Measurements from ENCODE around the gene RBFOX2.
A peak's percentile ranks its signal among the peaks of the same experiment; 100 is the strongest.

The RBFOX2 gene

DNA sequence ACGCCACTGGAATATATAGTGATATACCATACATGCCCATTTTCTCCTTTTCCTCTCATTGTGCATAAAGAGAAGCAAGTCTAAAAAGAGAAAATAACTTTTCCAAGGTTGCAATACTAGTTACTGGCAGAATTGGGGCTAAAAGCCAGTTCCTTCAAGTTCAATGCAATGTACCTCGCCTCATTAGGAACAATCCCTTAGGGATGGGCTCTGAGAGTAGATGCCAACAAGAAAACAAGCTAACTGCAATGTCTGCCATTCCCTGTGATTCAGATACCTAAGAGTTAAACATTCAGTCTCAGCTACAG is 114.3 kb downstream of the RBFOX2 start:
- H4K5ac ChIP-seq (ENCODE audit: low read length) = no peak overlapping the region
- H3K4me3 ChIP-seq (ENCODE audit: low read length) = no peak overlapping the region
- H3K79me1 ChIP-seq (ENCODE audit: low read length) = peaks cover 23% of the 10 kb centered on the region
- H3K4me1 ChIP-seq (ENCODE audit: control insufficient read depth, low read depth, low read length) = peaks cover 23% of the 10 kb centered on the region
- H2BK5ac ChIP-seq (ENCODE audit: low read length) = no peak overlapping the region
- H3K27ac ChIP-seq (ENCODE audit: low read depth, low read length) = no peak overlapping the region
- H3K4me2 ChIP-seq (ENCODE audit: low read length) = no peak overlapping the region
- no peak overlapping the region for H3K4ac ChIP-seq (ENCODE audit: low read depth, low read length)
- peak overlapping the region; percentile 61 for H2AK5ac ChIP-seq (ENCODE audit: low read length)
- H2BK15ac ChIP-seq (replicated peaks; ENCODE audit: low read depth) = no peak overlapping the region
- H3K27me3 ChIP-seq (ENCODE audit: insufficient read depth, low read length, poor library complexity) = no peaks in the 10 kb centered on the region
- no peak overlapping the region for H3K18ac ChIP-seq (ENCODE audit: low read length)
- no peak overlapping the region for H3K56ac ChIP-seq (ENCODE audit: low read length)
- no peaks in the 10 kb centered on the region for H3K36me3 ChIP-seq (ENCODE audit: control insufficient read depth, insufficient read depth, low read length)
- no peak overlapping the region for H3K23ac ChIP-seq (ENCODE audit: low read length)
- H4K8ac ChIP-seq (ENCODE audit: low read depth, low read length) = no peak overlapping the region
- peaks cover 23% of the 10 kb centered on the region for H3K79me2 ChIP-seq (ENCODE audit: control insufficient read depth, insufficient read depth, low read length)
- no peak for DNase-seq
- no CpG with 5 or more reads among the region's 2 CpGs for WGBS (ENCODE audit: extremely low coverage, insufficient coverage, low lambda C conversion rate)
- H3K9ac ChIP-seq (ENCODE audit: low read length) = peak overlapping the region; percentile 38
- H2BK120ac ChIP-seq (ENCODE audit: low read depth, low read length) = no peak overlapping the region

GRCh38 chr22:35913925-35914324 is 114.7 kb downstream of the RBFOX2 start:
- no peak overlapping the region for H4K5ac ChIP-seq (ENCODE audit: low read length)
- H3K4ac ChIP-seq (ENCODE audit: low read depth, low read length) = no peak overlapping the region
- H3K27me3 ChIP-seq (ENCODE audit: insufficient read depth, low read length, poor library complexity) = no peaks in the 10 kb centered on the region
- no peak overlapping the region for H3K18ac ChIP-seq (ENCODE audit: low read length)
- H2AK5ac ChIP-seq (ENCODE audit: low read length) = no peak overlapping the region
- peaks cover 23% of the 10 kb centered on the region for H3K4me1 ChIP-seq (ENCODE audit: control insufficient read depth, low read depth, low read length)
- no peak overlapping the region for H3K23ac ChIP-seq (ENCODE audit: low read length)
- no peak overlapping the region for H2BK15ac ChIP-seq (replicated peaks; ENCODE audit: low read depth)
- no peak overlapping the region for H3K56ac ChIP-seq (ENCODE audit: low read length)
- H2BK5ac ChIP-seq (ENCODE audit: low read length) = no peak overlapping the region
- H3K79me2 ChIP-seq (ENCODE audit: control insufficient read depth, insufficient read depth, low read length) = peaks cover 21% of the 10 kb centered on the region
- H3K4me2 ChIP-seq (ENCODE audit: low read length) = no peak overlapping the region
- H2BK120ac ChIP-seq (ENCODE audit: low read depth, low read length) = no peak overlapping the region
- H4K8ac ChIP-seq (ENCODE audit: low read depth, low read length) = no peak overlapping the region
- H3K9ac ChIP-seq (ENCODE audit: low read length) = no peak overlapping the region
- H3K79me1 ChIP-seq (ENCODE audit: low read length) = peaks cover 21% of the 10 kb centered on the region
- DNase-seq = no peak
- no peak overlapping the region for H3K27ac ChIP-seq (ENCODE audit: low read depth, low read length)
- no peaks in the 10 kb centered on the region for H3K36me3 ChIP-seq (ENCODE audit: control insufficient read depth, insufficient read depth, low read length)
- no peak overlapping the region for H3K4me3 ChIP-seq (ENCODE audit: low read length)
- no CpG with 5 or more reads among the region's 1 CpG for WGBS (ENCODE audit: extremely low coverage, insufficient coverage, low lambda C conversion rate)

DNA sequence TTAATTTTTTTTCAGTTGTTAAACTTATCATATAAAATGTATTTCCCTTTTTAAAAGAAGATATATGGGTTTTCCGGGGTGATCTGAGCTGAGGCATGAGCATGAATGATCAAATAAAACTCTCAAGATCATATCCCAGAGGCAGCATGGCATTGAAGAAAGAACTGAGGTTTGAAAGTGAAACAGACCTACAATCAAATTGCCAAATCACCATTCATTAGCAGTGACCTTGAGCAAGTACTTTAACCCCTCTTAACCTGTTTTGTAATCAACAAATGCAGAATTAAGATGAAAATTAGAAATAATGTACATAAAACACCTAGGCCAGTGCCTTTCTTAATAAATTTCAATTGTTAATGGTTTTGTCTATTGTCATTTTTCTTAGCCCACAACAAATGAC is 116.0 kb downstream of the RBFOX2 start:
- H3K4me3 ChIP-seq (ENCODE audit: low read length) = no peak overlapping the region
- H2BK5ac ChIP-seq (ENCODE audit: low read length) = no peak overlapping the region
- H3K23ac ChIP-seq (ENCODE audit: low read length) = no peak overlapping the region
- H3K79me1 ChIP-seq (ENCODE audit: low read length) = peaks cover 20% of the 10 kb centered on the region
- H4K8ac ChIP-seq (ENCODE audit: low read depth, low read length) = no peak overlapping the region
- no peak overlapping the region for H2BK15ac ChIP-seq (replicated peaks; ENCODE audit: low read depth)
- H3K9ac ChIP-seq (ENCODE audit: low read length) = no peak overlapping the region
- no peak overlapping the region for H3K18ac ChIP-seq (ENCODE audit: low read length)
- no peaks in the 10 kb centered on the region for H3K27me3 ChIP-seq (ENCODE audit: insufficient read depth, low read length, poor library complexity)
- no peak for DNase-seq
- no peak overlapping the region for H3K27ac ChIP-seq (ENCODE audit: low read depth, low read length)
- peaks cover 20% of the 10 kb centered on the region for H3K79me2 ChIP-seq (ENCODE audit: control insufficient read depth, insufficient read depth, low read length)
- WGBS (ENCODE audit: extremely low coverage, insufficient coverage, low lambda C conversion rate) = no CpG with 5 or more reads among the region's 1 CpG
- H3K56ac ChIP-seq (ENCODE audit: low read length) = no peak overlapping the region
- no peak overlapping the region for H3K4ac ChIP-seq (ENCODE audit: low read depth, low read length)
- H3K36me3 ChIP-seq (ENCODE audit: control insufficient read depth, insufficient read depth, low read length) = no peaks in the 10 kb centered on the region
- no peak overlapping the region for H2BK120ac ChIP-seq (ENCODE audit: low read depth, low read length)
- H3K4me1 ChIP-seq (ENCODE audit: control insufficient read depth, low read depth, low read length) = peaks cover 23% of the 10 kb centered on the region
- H3K4me2 ChIP-seq (ENCODE audit: low read length) = no peak overlapping the region
- H4K5ac ChIP-seq (ENCODE audit: low read length) = no peak overlapping the region
- no peak overlapping the region for H2AK5ac ChIP-seq (ENCODE audit: low read length)

- no peaks in the 10 kb centered on the region for H3K27me3 ChIP-seq (ENCODE audit: insufficient read depth, low read length, poor library complexity)
- H2BK15ac ChIP-seq (replicated peaks; ENCODE audit: low read depth) = no peak overlapping the region
- peaks cover 13% of the 10 kb centered on the region for H3K79me1 ChIP-seq (ENCODE audit: low read length)
- H4K8ac ChIP-seq (ENCODE audit: low read depth, low read length) = no peak overlapping the region
- no CpG with 5 or more reads among the region's 2 CpGs for WGBS (ENCODE audit: extremely low coverage, insufficient coverage, low lambda C conversion rate)
- no peak overlapping the region for H3K18ac ChIP-seq (ENCODE audit: low read length)
- H3K27ac ChIP-seq (ENCODE audit: low read depth, low read length) = no peak overlapping the region
- H4K5ac ChIP-seq (ENCODE audit: low read length) = no peak overlapping the region
- H3K9ac ChIP-seq (ENCODE audit: low read length) = no peak overlapping the region
- H3K4me2 ChIP-seq (ENCODE audit: low read length) = no peak overlapping the region
- no peak overlapping the region for H3K56ac ChIP-seq (ENCODE audit: low read length)
- no peaks in the 10 kb centered on the region for H3K36me3 ChIP-seq (ENCODE audit: control insufficient read depth, insufficient read depth, low read length)
- no peak overlapping the region for H3K23ac ChIP-seq (ENCODE audit: low read length)
- peaks cover 13% of the 10 kb centered on the region for H3K79me2 ChIP-seq (ENCODE audit: control insufficient read depth, insufficient read depth, low read length)
- H3K4me3 ChIP-seq (ENCODE audit: low read length) = no peak overlapping the region
- H3K4ac ChIP-seq (ENCODE audit: low read depth, low read length) = no peak overlapping the region
- H3K4me1 ChIP-seq (ENCODE audit: control insufficient read depth, low read depth, low read length) = peaks cover 23% of the 10 kb centered on the region
- no peak overlapping the region for H2BK120ac ChIP-seq (ENCODE audit: low read depth, low read length)
- no peak overlapping the region for H2AK5ac ChIP-seq (ENCODE audit: low read length)
- no peak for DNase-seq
- H2BK5ac ChIP-seq (ENCODE audit: low read length) = no peak overlapping the region
Measured at GRCh38 chr22:35911877-35912276, 116.7 kb downstream of the RBFOX2 start.

- H3K4me3 ChIP-seq (ENCODE audit: low read length) = no peak overlapping the region
- no peak overlapping the region for H3K23ac ChIP-seq (ENCODE audit: low read length)
- WGBS (ENCODE audit: extremely low coverage, insufficient coverage, low lambda C conversion rate) = no CpG with 5 or more reads among the region's 2 CpGs
Measured at GRCh38 chr22:35910926-35911325, 117.7 kb downstream of the RBFOX2 start.

GRCh38 chr22:35910003-35910769 is 118.4 kb downstream of the RBFOX2 start:
- no peak overlapping the region for H2AK5ac ChIP-seq (ENCODE audit: low read length)
- no peak overlapping the region for H2BK5ac ChIP-seq (ENCODE audit: low read length)
- no peak overlapping the region for H3K4me3 ChIP-seq (ENCODE audit: low read length)
- H3K4me2 ChIP-seq (ENCODE audit: low read length) = peak overlapping the region; percentile 2
- H3K23ac ChIP-seq (ENCODE audit: low read length) = no peak overlapping the region
- WGBS (ENCODE audit: extremely low coverage, insufficient coverage, low lambda C conversion rate) = no CpG with 5 or more reads among the region's 4 CpGs
- H3K79me1 ChIP-seq (ENCODE audit: low read length) = peaks cover 15% of the 10 kb centered on the region
- DNase-seq = peak; percentile 58
- no peak overlapping the region for H3K4ac ChIP-seq (ENCODE audit: low read depth, low read length)
- H3K9ac ChIP-seq (ENCODE audit: low read length) = no peak overlapping the region
- no peak overlapping the region for H4K5ac ChIP-seq (ENCODE audit: low read length)
- H3K56ac ChIP-seq (ENCODE audit: low read length) = no peak overlapping the region
- H3K4me1 ChIP-seq (ENCODE audit: control insufficient read depth, low read depth, low read length) = peaks cover 19% of the 10 kb centered on the region
- no peaks in the 10 kb centered on the region for H3K27me3 ChIP-seq (ENCODE audit: insufficient read depth, low read length, poor library complexity)
- no peak overlapping the region for H3K27ac ChIP-seq (ENCODE audit: low read depth, low read length)
- no peaks in the 10 kb centered on the region for H3K36me3 ChIP-seq (ENCODE audit: control insufficient read depth, insufficient read depth, low read length)
- no peak overlapping the region for H3K18ac ChIP-seq (ENCODE audit: low read length)
- no peak overlapping the region for H2BK120ac ChIP-seq (ENCODE audit: low read depth, low read length)
- peaks cover 16% of the 10 kb centered on the region for H3K79me2 ChIP-seq (ENCODE audit: control insufficient read depth, insufficient read depth, low read length)
- H4K8ac ChIP-seq (ENCODE audit: low read depth, low read length) = no peak overlapping the region
- H2BK15ac ChIP-seq (replicated peaks; ENCODE audit: low read depth) = no peak overlapping the region

More at GRCh38 chr22:35910926-35911325, 117.7 kb downstream of the RBFOX2 start:
- no peak overlapping the region for H3K56ac ChIP-seq (ENCODE audit: low read length)
- H3K79me1 ChIP-seq (ENCODE audit: low read length) = peaks cover 13% of the 10 kb centered on the region
- no peak overlapping the region for H3K27ac ChIP-seq (ENCODE audit: low read depth, low read length)
- no peak overlapping the region for H2BK5ac ChIP-seq (ENCODE audit: low read length)
- peak; percentile 88 for DNase-seq
- no peak overlapping the region for H3K4me2 ChIP-seq (ENCODE audit: low read length)
- no peaks in the 10 kb centered on the region for H3K36me3 ChIP-seq (ENCODE audit: control insufficient read depth, insufficient read depth, low read length)
- peaks cover 13% of the 10 kb centered on the region for H3K79me2 ChIP-seq (ENCODE audit: control insufficient read depth, insufficient read depth, low read length)
- peaks cover 23% of the 10 kb centered on the region for H3K4me1 ChIP-seq (ENCODE audit: control insufficient read depth, low read depth, low read length)
- no peak overlapping the region for H2AK5ac ChIP-seq (ENCODE audit: low read length)
- H3K18ac ChIP-seq (ENCODE audit: low read length) = no peak overlapping the region
- no peak overlapping the region for H2BK15ac ChIP-seq (replicated peaks; ENCODE audit: low read depth)
- no peak overlapping the region for H3K9ac ChIP-seq (ENCODE audit: low read length)
- H3K4ac ChIP-seq (ENCODE audit: low read depth, low read length) = no peak overlapping the region
- H2BK120ac ChIP-seq (ENCODE audit: low read depth, low read length) = no peak overlapping the region
- H3K27me3 ChIP-seq (ENCODE audit: insufficient read depth, low read length, poor library complexity) = no peaks in the 10 kb centered on the region
- no peak overlapping the region for H4K8ac ChIP-seq (ENCODE audit: low read depth, low read length)
- H4K5ac ChIP-seq (ENCODE audit: low read length) = no peak overlapping the region
